GM19452 (cell line): ENCODE measurements around the gene SLC12A7.
"Not testable (repeated sequence)": the region's sequence is repeated elsewhere in the genome, so short reads cannot be mapped to it uniquely, and the experiment has no call there.

ENCODE experiments used
- ATAC-seq: cut with Tn5 transposase; IDR thresholded peaks from one replicate; pipeline ENCODE4 v1.9.1; 2021; ENCODE audit not compliant: unreplicated experiment

Gene SLC12A7

DNA sequence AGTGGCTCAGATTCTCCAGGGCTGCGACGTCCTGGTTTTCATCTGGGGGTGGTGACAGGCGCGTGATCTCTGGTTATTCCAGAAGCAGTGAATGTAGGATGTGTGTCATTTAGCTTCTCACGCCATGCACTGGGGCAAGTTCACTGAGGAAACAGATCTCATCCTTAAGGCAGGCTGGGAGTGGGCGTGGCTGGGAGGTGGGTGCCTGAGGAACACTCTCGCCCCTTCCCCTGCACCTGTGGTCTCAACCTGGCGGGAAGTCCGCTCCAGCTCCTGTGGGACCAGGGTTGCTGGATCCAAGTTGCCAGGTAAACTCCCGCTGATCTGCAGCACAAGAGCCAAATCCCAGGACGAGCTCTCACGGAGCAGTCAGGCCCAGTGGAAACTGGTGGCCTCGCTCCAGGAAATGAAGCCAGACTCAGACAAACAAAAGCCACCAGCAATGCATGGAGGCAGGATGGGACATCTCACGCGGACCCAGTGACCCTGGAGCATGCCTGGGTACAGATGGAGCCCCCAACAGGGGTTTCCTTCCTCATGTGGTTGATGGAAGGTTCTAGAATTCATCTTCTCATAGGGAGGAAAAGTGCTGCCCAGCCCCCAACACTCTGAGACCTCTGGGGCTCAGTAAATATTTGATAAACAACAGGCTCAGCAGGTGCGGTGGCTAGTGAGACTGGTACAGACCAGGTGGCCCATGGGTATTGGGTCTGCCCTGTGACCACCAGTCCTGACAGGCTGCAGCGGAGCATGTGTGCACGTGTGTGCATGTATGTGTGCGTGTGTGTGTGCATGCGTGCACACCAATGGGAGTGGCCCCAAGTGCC, 16.3 kb upstream of the SLC12A7 start:
- ATAC-seq: no peak

DNA sequence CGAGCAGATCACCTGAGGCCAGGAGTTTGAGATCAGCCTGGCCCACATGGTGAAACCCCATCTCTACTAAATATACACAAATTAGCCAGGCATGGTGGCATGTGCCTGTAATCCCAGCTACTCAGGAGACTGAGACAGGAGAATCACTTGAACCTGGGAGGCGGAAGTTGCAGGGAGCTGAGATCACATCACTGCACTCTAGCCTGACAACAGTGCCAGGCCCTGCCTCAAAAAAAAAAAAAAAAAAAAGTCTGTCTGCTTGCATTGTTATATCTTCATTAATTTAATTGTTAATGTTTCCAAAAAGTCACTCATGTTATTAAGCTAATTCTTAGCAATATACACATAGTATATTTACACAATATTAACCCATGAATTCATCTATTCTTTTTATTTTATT, 13.8 kb upstream of the SLC12A7 start:
- ATAC-seq: not testable (repeated sequence)

DNA sequence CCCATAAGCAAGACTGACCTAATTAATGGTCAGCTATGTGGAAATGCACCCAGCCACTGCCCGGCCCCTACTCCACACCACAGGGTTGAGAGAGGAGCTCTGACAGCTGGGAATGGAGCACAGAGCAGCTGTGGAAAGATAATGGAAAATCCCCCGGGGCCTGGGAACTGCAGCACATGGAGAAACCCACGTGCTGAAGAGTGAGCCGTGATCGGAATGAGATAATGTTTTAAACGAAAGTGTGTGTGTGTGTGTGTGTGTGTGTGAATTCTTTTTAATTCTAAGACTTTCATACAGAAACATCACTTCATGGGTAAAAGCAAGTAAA, 13.1 kb upstream of the SLC12A7 start:
- ATAC-seq: no peak

DNA sequence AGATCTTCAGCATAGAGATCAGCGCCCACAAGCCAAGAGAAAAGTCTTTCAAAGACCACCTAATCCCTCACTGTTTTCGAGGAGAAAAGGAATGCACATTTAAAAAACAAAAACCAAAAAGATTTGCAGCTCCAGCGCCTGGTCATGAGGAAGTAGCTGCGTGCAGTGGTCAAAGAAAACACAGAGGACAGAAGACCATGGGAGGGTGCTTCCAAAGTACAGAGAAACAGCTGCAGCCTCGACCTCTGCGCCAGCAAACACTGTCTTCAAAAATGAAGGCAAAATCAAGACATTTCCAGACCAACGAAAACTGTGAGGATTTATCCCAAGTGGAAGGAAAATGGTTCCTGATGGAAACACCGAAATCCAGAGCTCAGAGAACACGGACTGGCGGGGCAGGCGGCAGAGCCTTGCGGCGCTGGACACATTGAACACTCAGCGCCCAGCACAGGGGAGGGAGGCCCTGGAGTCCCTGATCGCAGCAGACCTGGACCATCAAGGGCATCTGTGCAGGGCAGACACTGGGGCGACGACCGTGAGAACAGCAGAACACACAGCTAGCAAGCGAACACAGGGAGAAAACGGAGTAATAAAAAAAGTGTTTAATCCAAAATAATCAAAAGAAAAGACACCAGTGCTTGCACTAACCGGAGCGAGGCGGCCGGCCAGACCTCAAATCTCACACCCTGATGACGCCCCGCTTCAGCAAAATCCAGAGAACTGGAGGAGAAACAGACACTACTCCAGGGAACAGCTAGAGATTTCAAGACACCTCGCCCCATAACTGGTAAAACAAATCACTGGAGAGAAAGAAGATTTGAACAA, 12.6 kb upstream of the SLC12A7 start:
- ATAC-seq: no peak

DNA sequence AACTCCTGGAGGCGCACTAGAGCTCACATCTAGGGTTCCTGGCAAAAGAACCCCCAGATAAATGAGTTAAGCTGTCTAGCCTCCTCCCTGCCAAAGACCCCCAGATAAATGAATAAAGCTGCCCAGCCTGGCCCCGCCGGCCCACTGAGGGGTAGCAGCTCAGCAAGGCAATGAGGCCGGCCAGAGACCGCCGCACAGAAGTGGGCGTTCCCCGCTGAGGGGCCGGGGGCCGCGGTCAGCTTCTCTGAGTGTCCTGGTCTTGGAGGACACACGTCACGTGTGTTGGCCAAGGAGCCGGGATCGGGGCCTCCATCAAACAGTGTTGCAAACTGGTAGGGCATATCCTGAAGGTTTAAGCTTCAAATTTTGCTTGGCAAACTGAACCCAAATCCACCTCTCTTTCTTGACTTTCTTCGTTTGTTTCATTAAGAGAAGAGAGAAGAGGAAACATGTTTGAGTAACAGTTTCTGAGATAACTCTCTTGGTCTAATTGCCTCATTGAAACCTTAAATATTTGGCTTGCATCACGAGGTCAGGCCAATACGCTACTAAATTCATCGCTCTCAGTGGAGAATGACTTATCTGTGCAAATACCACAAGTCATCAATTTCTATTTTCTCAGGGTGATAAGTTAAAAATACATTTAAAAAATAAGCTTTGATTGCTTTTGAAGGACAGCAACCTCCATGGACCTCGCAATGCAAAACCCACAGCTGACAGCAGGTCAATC, 11.7 kb upstream of the SLC12A7 start:
- no peak for ATAC-seq

DNA sequence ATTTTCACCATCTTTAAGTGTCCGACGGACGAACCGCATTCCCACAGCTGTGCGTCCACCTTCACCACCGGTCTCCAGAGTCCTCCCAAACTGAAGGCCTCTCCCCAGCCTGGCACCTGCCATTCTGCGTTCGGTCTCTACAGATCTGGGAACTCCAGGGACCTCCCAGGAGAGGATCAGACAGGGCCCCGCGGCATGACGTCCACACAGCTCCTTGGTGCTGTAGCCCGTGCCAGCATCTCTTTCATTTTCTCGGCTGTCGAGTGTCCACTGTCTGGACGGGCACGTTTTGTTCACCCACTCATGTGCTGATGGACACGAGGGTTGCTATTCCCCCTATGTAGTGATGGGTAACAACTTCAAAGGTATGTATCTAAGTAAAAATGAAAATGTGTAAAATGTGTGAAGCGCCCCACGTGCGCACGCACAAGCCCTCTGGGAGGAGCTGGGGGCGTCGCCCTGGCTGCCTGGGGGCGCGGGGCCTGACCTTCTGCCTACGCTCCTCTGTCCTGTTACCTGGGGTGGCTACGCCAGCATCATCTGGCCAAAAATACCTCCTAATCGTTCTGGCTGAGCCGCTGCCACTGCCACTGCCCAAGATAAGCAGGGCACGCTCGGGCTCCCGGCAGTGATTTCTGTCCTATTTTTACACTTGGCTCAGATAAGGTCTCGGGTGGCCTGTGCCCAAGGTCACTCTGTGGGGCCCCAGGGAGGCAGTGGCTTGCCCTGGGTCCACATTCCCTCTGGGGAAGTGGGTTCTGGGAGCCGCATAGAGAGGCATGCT, 10.8 kb upstream of the SLC12A7 start:
- no peak for ATAC-seq

DNA sequence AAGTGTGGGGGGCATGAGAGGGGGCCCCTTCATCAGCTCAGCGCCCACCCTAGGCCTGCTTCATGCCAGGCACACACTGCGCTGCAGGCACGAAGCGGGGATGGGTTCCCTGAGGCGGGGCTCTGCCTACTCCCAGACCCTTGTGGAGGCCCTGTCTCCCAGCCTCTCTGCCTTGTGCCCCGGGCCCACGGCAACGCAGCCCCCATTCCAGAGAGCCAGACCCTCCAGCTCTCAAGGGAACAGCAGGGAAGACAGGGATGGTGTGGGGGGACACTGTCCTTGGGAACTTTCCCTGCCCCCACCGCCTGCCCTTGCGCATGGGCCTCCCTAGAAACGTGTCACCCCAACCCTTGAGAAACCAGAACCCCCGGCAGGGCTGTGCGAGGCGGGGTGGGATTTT, 10.0 kb upstream of the SLC12A7 start:
- ATAC-seq: no peak

DNA sequence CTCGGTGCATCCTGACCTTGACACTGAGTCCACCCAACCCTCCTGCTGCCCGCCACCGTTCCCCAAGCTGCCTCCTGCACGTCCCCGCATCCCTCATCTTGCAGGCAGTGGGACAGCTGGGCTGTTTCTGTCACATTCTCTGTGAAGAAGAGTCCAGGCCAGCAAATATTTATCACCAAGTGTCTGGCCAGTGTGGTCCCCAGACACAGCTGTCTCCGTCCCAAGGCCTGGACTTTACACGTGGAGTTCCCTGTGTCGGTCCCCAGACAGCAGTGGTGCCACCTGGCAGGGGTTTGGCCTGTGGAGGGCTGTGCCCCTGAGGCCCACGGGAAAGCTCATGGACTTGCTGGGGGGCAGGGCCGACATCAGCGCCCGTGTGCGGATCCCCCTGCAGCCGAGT, 9.2 kb upstream of the SLC12A7 start:
- ATAC-seq: no peak

DNA sequence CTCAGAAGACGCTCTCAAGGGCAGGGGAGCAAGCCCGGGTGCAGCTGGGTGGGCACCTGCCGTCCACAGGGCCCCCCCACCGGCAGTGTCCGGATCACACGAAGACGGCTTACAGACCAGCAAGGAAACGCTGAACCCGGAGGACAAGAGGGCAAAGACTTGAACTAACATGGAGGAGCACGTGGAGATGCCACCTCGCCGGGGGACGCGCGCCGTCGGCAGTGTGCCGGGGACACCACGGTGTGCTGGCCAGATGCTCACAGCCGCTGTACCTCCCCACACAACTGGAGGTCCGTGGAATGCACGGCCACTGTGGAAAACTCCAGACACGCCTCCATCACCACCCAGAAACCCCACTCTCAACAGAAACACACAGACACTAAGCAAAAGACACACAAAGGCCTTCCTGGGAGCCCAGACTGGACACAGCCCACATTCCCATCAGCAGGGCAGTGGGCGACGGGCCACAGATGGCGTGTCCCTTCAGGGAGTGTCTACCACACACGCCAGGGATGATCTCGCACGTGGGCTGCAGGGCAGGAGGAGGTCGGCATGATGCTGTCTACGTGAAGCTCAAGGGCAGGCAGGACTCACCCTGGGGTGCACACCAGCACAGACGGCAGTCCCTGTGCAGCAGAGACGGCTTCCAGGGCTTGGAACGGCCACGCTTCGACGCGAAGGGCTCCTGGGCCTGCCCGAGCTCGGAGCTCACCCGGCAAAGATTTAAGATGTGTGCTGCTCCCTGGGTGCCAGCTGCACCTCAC, 8.6 kb upstream of the SLC12A7 start:
- no peak for ATAC-seq

DNA sequence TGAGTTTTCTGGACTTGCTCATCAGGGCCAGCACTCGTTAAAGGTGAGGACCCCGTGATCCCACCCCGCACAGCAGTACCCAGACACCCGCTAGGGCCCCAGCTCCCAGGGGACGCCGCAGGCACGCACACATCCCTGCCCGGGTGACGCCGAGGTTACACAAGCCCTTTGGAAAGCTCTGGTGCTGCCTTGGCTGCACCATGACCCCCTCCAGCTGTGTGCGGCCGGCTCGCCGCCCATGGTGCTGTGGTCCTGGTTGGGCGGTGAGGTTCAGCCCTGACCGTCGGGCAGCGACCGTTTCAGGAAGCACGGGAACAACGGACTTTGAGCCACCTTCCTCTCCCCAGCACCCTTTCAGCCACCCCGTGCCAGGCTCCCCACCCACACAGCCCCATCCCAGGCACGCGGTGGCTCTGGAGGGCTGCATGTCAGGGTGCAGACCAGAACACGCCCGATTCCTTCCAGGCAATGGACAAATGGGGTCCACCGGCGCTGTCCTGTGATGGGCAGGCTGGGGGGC, 7.5 kb upstream of the SLC12A7 start:
- no peak for ATAC-seq

DNA sequence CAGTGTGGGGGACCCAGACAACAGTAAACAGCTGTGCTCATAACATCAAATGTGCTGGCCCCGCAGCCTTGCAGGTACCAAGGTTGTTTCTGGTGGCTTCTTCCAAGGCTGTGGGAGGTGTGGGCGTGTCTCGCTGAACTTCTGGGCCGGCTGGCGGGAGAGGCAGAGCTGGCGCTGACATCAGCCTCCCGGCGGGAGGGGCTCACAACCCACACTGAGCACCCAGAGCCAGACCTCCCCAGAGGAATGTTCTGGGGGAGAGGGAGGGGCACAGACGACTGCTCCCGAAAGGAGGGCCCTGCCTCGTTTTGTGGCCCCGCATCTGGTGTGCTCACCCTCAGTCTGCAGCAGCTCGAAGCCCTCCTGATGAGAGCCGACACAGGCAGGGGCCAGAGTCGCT, 6.9 kb upstream of the SLC12A7 start:
- ATAC-seq: no peak

DNA sequence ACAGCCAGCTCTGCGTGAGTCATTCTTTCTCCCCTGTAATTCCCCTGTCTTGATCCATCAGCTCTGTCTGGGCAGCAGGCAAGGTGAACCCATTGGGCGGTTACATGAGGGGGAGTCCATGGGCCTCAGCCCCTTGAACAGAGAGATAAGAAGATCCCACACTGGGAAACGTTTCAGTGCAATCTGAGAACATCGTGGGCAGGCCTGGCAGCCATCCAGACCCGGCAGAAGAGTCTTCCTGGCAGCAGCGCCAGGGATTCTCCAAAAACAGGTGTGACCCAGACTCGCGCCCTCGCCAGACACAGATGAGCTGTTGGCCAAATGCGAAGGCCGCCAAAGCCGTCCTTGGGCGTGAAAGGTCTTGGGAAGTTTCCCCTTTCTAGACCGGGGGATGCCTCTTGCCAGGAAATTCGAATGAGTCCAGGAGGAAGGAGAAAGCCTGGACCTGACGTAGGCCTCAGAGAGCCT, 6.4 kb upstream of the SLC12A7 start:
- ATAC-seq: no peak

DNA sequence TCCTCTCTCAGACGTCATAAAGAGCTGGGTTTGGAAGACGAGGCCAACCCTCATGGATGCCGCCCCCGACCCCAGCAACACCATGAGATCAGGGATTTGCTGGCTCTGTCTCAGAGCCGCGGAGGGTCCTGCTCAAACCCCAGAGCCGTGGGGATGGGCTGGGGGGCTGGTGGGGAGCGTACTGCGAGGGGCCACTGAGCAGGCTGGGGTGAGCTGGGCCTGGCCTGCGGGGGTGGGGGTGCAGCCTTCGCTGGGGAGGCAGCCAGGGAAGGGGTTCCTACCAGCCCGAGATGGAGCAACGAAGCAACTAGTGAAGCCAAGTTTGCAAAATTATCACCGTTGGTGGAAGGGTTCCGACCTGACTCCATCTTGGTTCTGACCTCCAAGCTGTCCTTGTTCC, 5.1 kb upstream of the SLC12A7 start:
- no peak for ATAC-seq

DNA sequence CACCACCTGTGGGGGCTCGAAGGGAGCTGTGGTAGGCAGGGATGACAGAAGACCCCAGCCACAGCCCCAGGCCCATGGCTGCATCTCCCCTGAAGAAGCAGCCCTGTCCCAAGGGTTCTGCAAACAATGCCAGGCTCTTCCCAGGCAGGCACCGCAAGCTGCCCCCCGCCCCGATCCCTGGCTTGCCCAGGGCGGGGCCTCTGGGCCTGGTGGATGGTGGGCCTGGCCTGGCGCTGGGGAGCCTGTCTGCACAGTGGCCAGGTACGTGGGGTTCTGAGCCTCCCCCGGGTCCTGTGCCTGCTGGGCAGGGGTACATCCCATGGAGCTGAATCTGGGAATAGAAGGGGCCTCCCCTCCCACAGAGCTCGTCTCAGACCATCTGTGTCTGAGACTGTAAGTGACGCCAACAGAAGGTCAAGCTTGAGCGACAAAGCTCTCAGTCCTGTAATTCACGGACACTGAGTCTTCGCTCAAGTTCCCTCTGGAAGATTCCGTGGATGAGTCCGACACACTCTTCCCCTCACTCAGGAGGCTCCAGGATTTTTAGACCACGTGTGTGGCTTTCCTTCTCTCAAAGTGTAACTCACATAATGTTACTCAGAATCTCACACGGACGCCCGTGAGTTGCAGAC, 4.4 kb upstream of the SLC12A7 start:
- ATAC-seq: no peak

DNA sequence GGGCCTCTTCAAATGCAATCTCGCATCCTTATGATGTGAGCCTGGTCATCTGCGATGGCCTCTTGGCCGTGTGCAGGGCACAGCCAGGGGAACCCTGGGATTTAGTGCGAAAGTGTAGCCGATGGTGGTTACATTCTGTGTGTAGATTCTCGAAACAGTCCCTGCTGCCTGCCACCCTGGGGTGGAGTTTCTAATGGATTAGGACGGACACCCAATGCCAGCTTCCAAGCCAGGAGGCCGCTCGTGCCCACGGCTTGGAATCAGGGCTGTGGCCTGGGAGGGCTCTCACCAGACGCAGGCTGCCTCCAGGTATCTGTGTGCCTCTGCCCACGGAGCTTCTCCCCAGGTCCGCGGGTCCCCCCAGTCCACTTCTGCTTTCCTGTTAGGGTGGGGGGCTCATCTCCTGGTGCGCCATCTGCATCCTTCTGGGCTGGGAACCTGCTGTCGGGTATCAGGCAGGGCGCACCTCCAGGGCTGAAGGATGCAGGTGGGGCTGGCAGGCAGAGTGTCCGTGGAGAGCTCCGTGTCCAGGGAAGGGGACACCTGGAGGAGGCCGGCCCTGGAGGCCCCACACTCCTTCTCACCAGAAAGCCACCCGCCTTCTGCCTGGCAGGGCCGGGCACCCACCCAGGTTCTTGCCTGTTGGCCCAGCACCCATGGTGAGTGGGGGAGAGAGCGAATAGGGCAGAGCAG, 3.4 kb upstream of the SLC12A7 start:
- ATAC-seq: no peak

DNA sequence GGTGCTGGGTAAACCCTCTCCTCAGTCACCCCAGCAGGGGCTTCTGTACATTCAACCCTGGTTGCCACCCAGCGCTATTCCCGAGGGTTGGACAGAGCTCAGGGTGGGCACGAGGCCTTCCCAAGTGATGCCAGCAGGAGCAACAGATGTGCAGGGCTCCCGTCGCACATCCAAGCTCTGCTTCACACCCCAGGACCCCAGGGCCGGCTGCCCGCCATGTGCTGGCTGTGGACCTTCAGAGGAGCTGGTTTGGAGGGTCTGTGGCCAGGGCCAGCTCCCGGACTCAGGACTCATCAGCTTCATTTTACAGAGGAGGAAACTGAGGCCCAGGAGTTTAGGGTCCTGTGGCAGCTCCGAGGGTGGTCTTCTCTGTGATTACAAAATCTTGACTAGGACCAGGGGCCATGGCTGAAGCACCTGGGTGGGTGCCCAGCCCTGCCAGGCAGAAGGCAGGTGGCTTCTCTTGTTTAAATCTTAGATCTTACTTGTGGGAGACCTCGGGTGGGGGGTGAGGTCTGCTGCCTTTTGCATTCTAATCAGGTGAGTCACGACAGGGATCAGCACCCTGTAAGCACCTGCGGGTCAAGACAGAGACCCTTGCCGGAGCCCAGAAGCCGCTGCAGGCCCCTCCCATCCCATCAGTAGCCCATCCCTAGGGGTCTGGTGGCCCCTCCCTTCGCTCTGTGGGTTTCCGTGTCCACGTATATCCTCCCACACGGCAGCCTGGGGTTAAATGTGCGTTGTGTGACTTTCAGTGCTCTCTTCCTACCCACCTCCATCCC, 2.1 kb upstream of the SLC12A7 start:
- no peak for ATAC-seq

DNA sequence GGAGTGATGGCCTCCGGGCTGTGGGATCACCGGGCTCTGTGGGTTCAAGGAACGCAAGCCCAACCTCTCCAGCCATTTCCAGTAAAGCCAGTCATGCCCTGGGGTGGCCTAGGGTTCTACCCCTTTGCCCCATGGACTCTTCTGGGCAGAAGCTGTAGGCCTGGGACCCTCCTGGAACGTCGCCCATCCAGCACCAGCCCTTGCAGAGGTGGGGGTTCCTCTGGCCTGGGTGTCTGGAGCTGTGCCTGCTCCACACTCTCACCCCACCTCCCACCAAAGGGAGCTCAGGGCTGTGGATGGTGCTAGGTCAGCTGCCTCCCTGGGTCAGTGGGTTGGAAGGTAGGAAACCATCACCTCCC, 1.4 kb upstream of the SLC12A7 start:
- ATAC-seq: no peak
